Measurements from ENCODE around the gene CRPPA.

- TF ChIP-seq CTCF (IDR thresholded peaks at IDR 0.05) (no peak), POLR2A (IDR thresholded peaks at IDR 0.05) (no peak)
Measured at GRCh38 chr7:16428672-16429071, 7.3 kb upstream of the CRPPA start.
